HepG2 (cell line): Measurements from ENCODE around the gene PLEKHS1. TPM values are rescaled to one million over a fixed set of nuclear protein-coding genes. Genes with fewer than 3 reads are reported as not detected.
"Not testable (repeated sequence)": the region's sequence is repeated elsewhere in the genome, so short reads cannot be mapped to it uniquely, and the experiment has no call there.

ENCODE experiments used
- ATAC-seq: fragments of 200-7000 bp; cut with Tn5 transposase; 3 replicates; pipeline ENCODE4 v1.9.1; 2020; ENCODE audit warnings: mild to moderate bottlenecking, moderate library complexity
- BruUV-seq: library from RNA; stranded (reverse); fragments of 400-500 nt; replicated peaks from 2 replicates; lab custom pipeline; 2021; lab: Mats Ljungman, UMichigan
- CTCF ChIA-PET: fragments of 300-600 bp; formaldehyde crosslinking; extraction: SDS; loops from one replicate; lab custom pipeline; 2021; ENCODE audit warnings: low total read pairs, inconsistent platforms, low intra/inter-chr PET ratio; lab: Yijun Ruan, JAX
- POLR2A ChIA-PET: fragments of 350-600 bp; sonication (Branson Sonifier 250); formaldehyde crosslinking; loops from one replicate; lab custom pipeline; 2020; ENCODE audit warnings: antibody characterized with exemption, inconsistent platforms; lab: Yijun Ruan, JAX
- DNase-seq: peaks from one replicate; pipeline ENCODE4 v3.0.0-alpha.2; 2015; ENCODE audit warnings: low spot score
- FAIRE-seq: peaks from 3 replicates; lab custom pipeline; 2011; peaks lifted over from hg19 to GRCh38; lab: Jason Lieb, UNC
- H2AFZ ChIP-seq: one replicate; pipeline ENCODE4 v1.6.1; 2011; ENCODE audit warnings: low read length, inconsistent platforms
- H3K27ac ChIP-seq: fragments of 300-600 bp; 3 replicates; pipeline ENCODE4 v1.8.0; 2011; ENCODE audit warnings: mixed run types, mild to moderate bottlenecking, mixed read lengths, low read length, inconsistent platforms; ENCODE audit not compliant: insufficient read depth; ENCODE audit errors: extremely low read length
- H3K27me3 ChIP-seq, 2 experiments: fragments of 200-600 bp in 1 of 2; 2 replicates in 1 of 2; 3 replicates in 1 of 2; pipeline versions ENCODE4 v1.6.0 to v1.8.0; 2011; ENCODE audit warnings: low read length in 2 of 2, mild to moderate bottlenecking in 2 of 2, moderate library complexity in 2 of 2, inconsistent platforms in 1 of 2; ENCODE audit not compliant: insufficient read depth in 2 of 2, control insufficient read depth in 1 of 2
- H3K36me3 ChIP-seq, 2 experiments: fragments of 200-600 bp in 1 of 2; replicated peaks in 1 of 2; 2 replicates in 1 of 2; 3 replicates in 1 of 2; pipeline versions ENCODE4 v1.5.1 to v1.8.0; 2011; ENCODE audit warnings: low read length in 2 of 2, inconsistent platforms in 1 of 2; ENCODE audit not compliant: insufficient read depth in 2 of 2, control insufficient read depth in 1 of 2
- H3K4me1 ChIP-seq: 2 replicates; pipeline ENCODE4 v1.5.1; 2012; ENCODE audit warnings: low read length, inconsistent platforms; ENCODE audit not compliant: insufficient read depth
- H3K4me2 ChIP-seq: 2 replicates; pipeline ENCODE4 v1.6.0; 2011; ENCODE audit warnings: low read depth, low read length, inconsistent platforms
- H3K4me3 ChIP-seq, 3 experiments: fragments of 200-600 bp in 1 of 3; sonication (generic), shearing (Covaris generic) in 1 of 3; replicated peaks in 1 of 3; 2 replicates each; pipeline ENCODE4 v1.5.1; 2011 to 2016; ENCODE audit warnings: low read length in 3 of 3, inconsistent platforms in 2 of 3, low read depth in 2 of 3, mild to moderate bottlenecking in 2 of 3, control low read depth in 1 of 3, mixed read lengths in 1 of 3; ENCODE audit not compliant: insufficient read depth in 1 of 3
- H3K79me2 ChIP-seq: one replicate; pipeline ENCODE4 v1.6.1; 2011; ENCODE audit warnings: low read length, inconsistent platforms; ENCODE audit not compliant: insufficient read depth
- H3K9ac ChIP-seq: 2 replicates; pipeline ENCODE4 v1.6.0; 2011; ENCODE audit warnings: mild to moderate bottlenecking, low read depth, low read length, inconsistent platforms; ENCODE audit not compliant: insufficient read depth
- H3K9me3 ChIP-seq: 2 replicates; pipeline ENCODE4 v1.5.1; 2012; ENCODE audit warnings: mild to moderate bottlenecking, low read length
- H4K20me1 ChIP-seq: 2 replicates; pipeline ENCODE4 v1.6.0; 2011; ENCODE audit warnings: inconsistent platforms, mild to moderate bottlenecking, low read length, moderate library complexity; ENCODE audit not compliant: insufficient read depth
- ARNT ChIP-seq: fragments of 450-650 bp; IDR thresholded peaks from 2 replicates; pipeline ENCODE4 v1.6.1; 2017
- ATF7-NPFF ChIP-seq: sonication (generic); formaldehyde crosslinking; IDR thresholded peaks from 2 replicates; pipeline ENCODE4 v1.8.1; 2023; ENCODE audit warnings: mild to moderate bottlenecking, low read depth, missing genetic modification reagents, moderate library complexity
- BORCS8-MEF2B ChIP-seq: sonication (generic); formaldehyde crosslinking; IDR thresholded peaks from 2 replicates; pipeline ENCODE4 v1.8.0; 2022; ENCODE audit warnings: mild to moderate bottlenecking, missing genetic modification reagents
- CREM ChIP-seq, 2 experiments: sonication (generic) in 1 of 2; formaldehyde crosslinking in 1 of 2; IDR thresholded peaks; 2 replicates each; pipeline versions ENCODE4 v1.4.0 to v1.6.1; 2016 to 2020; ENCODE audit warnings: antibody characterized with exemption in 1 of 2, mild to moderate bottlenecking in 1 of 2, missing genetic modification reagents in 1 of 2
- ELF3 ChIP-seq: IDR thresholded peaks from 2 replicates; pipeline ENCODE4 v1.6.1; 2016; ENCODE audit warnings: missing genetic modification reagents, missing compliant biosample characterization
- FUBP1 ChIP-seq: sonication (generic); formaldehyde crosslinking; IDR thresholded peaks from 2 replicates; pipeline ENCODE4 v1.5.1; 2020; ENCODE audit warnings: missing genetic modification reagents, mild to moderate bottlenecking, borderline replicate concordance
- JDP2 ChIP-seq: sonication (generic); formaldehyde crosslinking; IDR thresholded peaks from 2 replicates; pipeline ENCODE4 v1.8.1; 2022; ENCODE audit warnings: missing genetic modification reagents, borderline replicate concordance
- MBD4 ChIP-seq: IDR thresholded peaks from 2 replicates; pipeline ENCODE4 v1.6.1; 2012; ENCODE audit warnings: low read length, inconsistent platforms, borderline replicate concordance
- RXRA ChIP-seq: sonication (generic); formaldehyde crosslinking; IDR thresholded peaks from 2 replicates; pipeline ENCODE4 v1.5.1; 2020; ENCODE audit warnings: missing genetic modification reagents
- TAF1 ChIP-seq: sonication (generic); formaldehyde crosslinking; IDR thresholded peaks from 2 replicates; pipeline ENCODE4 v1.4.0; 2020; ENCODE audit warnings: missing genetic modification reagents
- THAP11 ChIP-seq: IDR thresholded peaks from 2 replicates; pipeline ENCODE4 v1.6.1; 2016; ENCODE audit warnings: missing biosample characterization, missing genetic modification reagents
- TMF1 ChIP-seq: sonication (generic); formaldehyde crosslinking; IDR thresholded peaks from 2 replicates; pipeline ENCODE4 v1.8.1; 2022; ENCODE audit warnings: low read depth, missing genetic modification reagents
- YY1 ChIP-seq: IDR thresholded peaks from 2 replicates; pipeline ENCODE4 v1.6.1; 2011; ENCODE audit warnings: low read length, low read depth, moderate library complexity, mild to moderate bottlenecking; ENCODE audit not compliant: insufficient read depth, insufficient replicate concordance
- ZBTB1 ChIP-seq: sonication (generic); formaldehyde crosslinking; IDR thresholded peaks from 2 replicates; pipeline ENCODE4 v1.4.0; 2020; ENCODE audit warnings: missing genetic modification reagents, borderline replicate concordance
- ZNF160 ChIP-seq: sonication (generic); formaldehyde crosslinking; IDR thresholded peaks from 2 replicates; pipeline ENCODE4 v1.8.0; 2022; ENCODE audit warnings: mild to moderate bottlenecking, inconsistent platforms, missing genetic modification reagents
- ZNF616 ChIP-seq: sonication (generic); formaldehyde crosslinking; IDR thresholded peaks from 2 replicates; pipeline ENCODE4 v1.5.0; 2020; ENCODE audit warnings: low read depth, mild to moderate bottlenecking, missing genetic modification reagents
- WGBS: methylation state at CpG from one replicate; pipeline ENCODE4 v1.1.6; 2017; ENCODE audit warnings: low lambda C conversion rate; 5-methylcytosine and 5-hydroxymethylcytosine counted together
- in situ Hi-C: cut with HindIII; loops from 2 replicates; pipeline ENCODE4 v1.10.0; 2017; ENCODE audit warnings: low pct_unique_long_range_greater_than_20kb; ENCODE audit not compliant: extremely low pct_ligation_motif_present
- intact Hi-C: fragments of 100-400 bp; cut with micrococcal nuclease; formaldehyde crosslinking; loops from one replicate; pipeline ENCODE4 v1.10.0; 2022; ENCODE audit not compliant: unreplicated experiment
- polyA plus RNA-seq, 8 experiments: library from polyadenylated mRNA; depleted of rRNA in 3 of 8; stranded (reverse) in 7 of 8; unstranded in 1 of 8; fragments of >200 nt; fragmentation: Illumina TruSeq in 4 of 8; extraction: Trizol in 4 of 8; gene quantifications; 2 replicates each; pipeline versions ENCODE4 v1.2.1 to v1.2.3, GENCODE V29; 2011 to 2016; ENCODE audit warnings: low read depth in 4 of 8, missing spikeins in 1 of 8, mixed read lengths in 1 of 8; ENCODE audit not compliant: insufficient read depth in 1 of 8
- total RNA-seq, 5 experiments: library from RNA; depleted of rRNA; stranded (reverse); fragments of >200 nt; fragmentation: Illumina TruSeq; extraction: Trizol; gene quantifications; 2 replicates each; pipeline ENCODE4 v1.2.3, GENCODE V29; 2016; ENCODE audit warnings: low read depth in 1 of 5

PLEKHS1 gene
- total and polyA plus RNA-seq, 2 of the 13 experiments (the other 11 are each of a cell fraction or from before 2014, with no cell fraction given) = not detected

DNA sequence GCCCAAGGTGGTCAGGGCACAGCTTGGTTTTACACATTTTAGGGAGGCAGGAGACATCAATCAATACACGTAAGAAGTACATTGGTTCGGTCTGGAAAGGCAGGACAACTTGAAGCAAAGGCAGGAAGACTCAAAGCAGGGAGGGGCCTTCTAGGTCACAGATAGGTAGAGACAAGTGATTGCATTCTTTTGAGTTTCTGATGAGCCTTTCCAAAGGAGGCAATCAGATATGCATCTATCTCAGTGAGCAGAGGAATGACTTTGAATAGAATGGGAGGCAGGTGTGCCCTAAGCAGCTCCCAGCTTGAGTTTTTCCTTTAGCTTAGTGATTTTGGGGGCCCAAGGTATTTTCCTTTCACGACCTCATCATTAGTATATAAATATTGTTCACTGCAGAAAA, 69.8 kb downstream of the PLEKHS1 start:
- ATAC-seq, H3K9ac ChIP-seq, CTCF ChIA-PET, DNase-seq, intact Hi-C loops, FAIRE-seq, H3K27me3 ChIP-seq, H3K36me3 ChIP-seq, H3K79me2 ChIP-seq, H3K4me1 ChIP-seq, POLR2A ChIA-PET, BruUV-seq, H3K9me3 ChIP-seq, H3K4me3 ChIP-seq, H4K20me1 ChIP-seq, H2AFZ ChIP-seq, H3K4me2 ChIP-seq, in situ Hi-C loops, H3K27ac ChIP-seq: not testable (repeated sequence)
- WGBS = 44% methylated on average over 3 of the region's 3 CpGs

DNA sequence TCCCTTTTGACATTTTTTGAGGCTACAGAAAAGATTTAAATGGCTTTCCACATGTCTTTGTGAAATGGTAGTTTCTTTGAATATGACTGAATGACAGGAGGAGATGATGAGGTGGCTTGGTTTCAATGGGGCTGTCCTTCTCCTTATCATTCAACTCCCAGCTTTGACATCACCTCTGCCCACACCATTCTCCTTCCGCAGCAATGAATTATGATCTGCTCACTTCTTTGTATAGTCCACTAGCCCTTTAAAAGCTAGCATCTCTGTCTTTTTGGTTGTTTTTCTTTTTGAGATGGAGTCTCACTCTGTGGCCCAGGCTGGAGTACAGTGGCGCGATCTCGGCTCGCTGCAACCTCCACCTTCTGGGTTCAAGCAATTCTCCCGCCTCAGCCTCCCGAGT, 70.7 kb downstream of the PLEKHS1 start:
- WGBS = 81% methylated on average over 7 of the region's 7 CpGs
- intact Hi-C loops = no loop called here
- no TSS peak for BruUV-seq

More for the DNA sequence above, 70.7 kb downstream of the PLEKHS1 start:
- Histone ChIP-seq H3K36me3 (no peaks in the 10 kb centered on the region), H3K4me2 (no peak overlapping the region), H3K79me2 (no peaks in the 10 kb centered on the region), H3K9ac (no peak overlapping the region), H2AFZ (no peak overlapping the region), H3K27ac (no peak overlapping the region), H4K20me1 (no peaks in the 10 kb centered on the region), H3K9me3 (no peaks in the 10 kb centered on the region), H3K4me3 (no peak overlapping the region), H3K27me3 (peaks cover 0 to 3% of the 10 kb centered on the region in 2 experiments; a peak in 1 of 5 replicates), H3K4me1 (no peaks in the 10 kb centered on the region)
- POLR2A ChIA-PET = no interaction called here
- no peak for ATAC-seq
- DNase-seq = no peak
- FAIRE-seq = no peak
- no peak for TF ChIP-seq RXRA (CRISPR knock-in tag)
- no peak for TF ChIP-seq CREM (IDR thresholded peaks at IDR 0.05)
- TF ChIP-seq CREM (CRISPR knock-in tag; IDR thresholded peaks at IDR 0.05) = no peak
- no peak for TF ChIP-seq ATF7-NPFF (CRISPR knock-in tag)
- no peak for TF ChIP-seq THAP11
- no peak for TF ChIP-seq TAF1 (CRISPR knock-in tag)
- TF ChIP-seq MBD4 = no peak
- no peak for TF ChIP-seq TMF1 (CRISPR knock-in tag)
- no peak for TF ChIP-seq YY1
- no peak for TF ChIP-seq ARNT
- TF ChIP-seq JDP2 = no peak
- TF ChIP-seq ZBTB1 = no peak
- TF ChIP-seq FUBP1 (CRISPR knock-in tag) = no peak
- TF ChIP-seq ZNF160 = no peak
- no peak for TF ChIP-seq ELF3 (CRISPR knock-in tag)
- no peak for TF ChIP-seq BORCS8-MEF2B (CRISPR knock-in tag)
- no peak for TF ChIP-seq ZNF616 (CRISPR knock-in tag)
- CTCF ChIA-PET = no interaction called here
- in situ Hi-C loops = no loop called here
